Duodenal mucosa (tissue), 2 donors: Measurements from ENCODE around the gene MTCL1.
"Not testable (repeated sequence)": the region's sequence is repeated elsewhere in the genome, so short reads cannot be mapped to it uniquely, and the experiment has no call there.

ENCODE experiments used
- H3K27ac ChIP-seq: one replicate; pipeline ENCODE4 v1.7.0; 2013; ENCODE audit warnings: low read depth, low read length
- H3K27me3 ChIP-seq, 2 donors: one replicate each; pipeline ENCODE4 v1.7.0; 2013; ENCODE audit warnings: low read length in 2 of 2, control low read depth in 1 of 2; ENCODE audit not compliant: insufficient read depth in 2 of 2, control insufficient read depth in 1 of 2
- H3K36me3 ChIP-seq, 2 donors: one replicate each; pipeline ENCODE4 v1.7.0; 2013; ENCODE audit warnings: low read length in 2 of 2, control low read depth in 1 of 2; ENCODE audit not compliant: insufficient read depth in 2 of 2, control insufficient read depth in 1 of 2
- H3K4me1 ChIP-seq, 2 donors: one replicate each; pipeline ENCODE4 v1.7.0; 2013; ENCODE audit warnings: low read length in 2 of 2, control low read depth in 1 of 2; ENCODE audit not compliant: insufficient read depth in 2 of 2, control insufficient read depth in 1 of 2
- H3K4me3 ChIP-seq, 2 donors: one replicate each; pipeline ENCODE4 v1.7.0; 2013; ENCODE audit warnings: low read length in 2 of 2, low read depth in 1 of 2
- H3K9ac ChIP-seq, 2 donors: one replicate each; pipeline ENCODE4 v1.7.0; 2013; ENCODE audit warnings: low read length in 2 of 2, low read depth in 1 of 2
- H3K9me3 ChIP-seq, 2 donors: one replicate each; pipeline ENCODE4 v1.7.0; 2013; ENCODE audit warnings: low read length in 2 of 2, control low read depth in 1 of 2; ENCODE audit not compliant: control insufficient read depth in 1 of 2

MTCL1 gene

GRCh38 chr18:8754995-8755960, 49.9 kb downstream of the MTCL1 start:
- H3K9ac ChIP-seq = no peak overlapping the region
- H3K4me1 ChIP-seq = peaks cover 8 to 13% of the 10 kb centered on the region in 2 donors
- H3K27me3 ChIP-seq = no peaks in the 10 kb centered on the region
- no peak overlapping the region for H3K27ac ChIP-seq
- H3K4me3 ChIP-seq = no peak overlapping the region
- no peaks in the 10 kb centered on the region for H3K36me3 ChIP-seq
- H3K9me3 ChIP-seq = no peaks in the 10 kb centered on the region

GRCh38 chr18:8756571-8756970, 51.2 kb downstream of the MTCL1 start:
- Histone ChIP-seq H3K9me3 (no peaks in the 10 kb centered on the region), H3K27ac (no peak overlapping the region), H3K36me3 (no peaks in the 10 kb centered on the region)

GRCh38 chr18:8757396-8757997, 52.1 kb downstream of the MTCL1 start:
- Histone ChIP-seq H3K4me3 (no peak overlapping the region), H3K27ac (no peak overlapping the region), H3K9me3 (no peaks in the 10 kb centered on the region), H3K36me3 (no peaks in the 10 kb centered on the region), H3K4me1 (peaks cover 8 to 9% of the 10 kb centered on the region in 2 donors), H3K27me3 (no peaks in the 10 kb centered on the region), H3K9ac (no peak overlapping the region)

More at GRCh38 chr18:8756571-8756970, 51.2 kb downstream of the MTCL1 start:
- Histone ChIP-seq H3K4me1 (peaks cover 8 to 13% of the 10 kb centered on the region in 2 donors), H3K4me3 (no peak overlapping the region), H3K27me3 (no peaks in the 10 kb centered on the region), H3K9ac (no peak overlapping the region)

- no peaks in the 10 kb centered on the region for H3K9me3 ChIP-seq
- peaks cover 8 to 9% of the 10 kb centered on the region in 2 donors for H3K4me1 ChIP-seq
- no peak overlapping the region for H3K27ac ChIP-seq
- no peak overlapping the region for H3K9ac ChIP-seq
- H3K36me3 ChIP-seq = no peaks in the 10 kb centered on the region
- H3K27me3 ChIP-seq = no peaks in the 10 kb centered on the region
- no peak overlapping the region for H3K4me3 ChIP-seq
These were observed 53.1 kb downstream of the MTCL1 start for GRCh38 chr18:8758466-8758865.

- Histone ChIP-seq H3K27me3 (no peaks in the 10 kb centered on the region), H3K9me3 (no peaks in the 10 kb centered on the region), H3K27ac (no peak overlapping the region), H3K9ac (no peak overlapping the region), H3K4me3 (no peak overlapping the region), H3K4me1 (peaks cover 0 to 4% of the 10 kb centered on the region in 2 donors), H3K36me3 (no peaks in the 10 kb centered on the region)
These were observed 55.6 kb downstream of the MTCL1 start for GRCh38 chr18:8760984-8761383.

- not testable (repeated sequence) for H3K27me3 ChIP-seq, H3K9ac ChIP-seq, H3K27ac ChIP-seq, H3K4me3 ChIP-seq, H3K36me3 ChIP-seq, H3K4me1 ChIP-seq, H3K9me3 ChIP-seq
These were observed 56.2 kb downstream of the MTCL1 start for GRCh38 chr18:8761535-8761934.

GRCh38 chr18:8762968-8763367, 57.6 kb downstream of the MTCL1 start:
- H3K27ac ChIP-seq = no peak overlapping the region
- H3K27me3 ChIP-seq = no peaks in the 10 kb centered on the region
- H3K9me3 ChIP-seq = no peaks in the 10 kb centered on the region
- no peaks in the 10 kb centered on the region for H3K4me1 ChIP-seq
- no peaks in the 10 kb centered on the region for H3K36me3 ChIP-seq
- no peak overlapping the region for H3K4me3 ChIP-seq
- H3K9ac ChIP-seq = no peak overlapping the region

- H3K4me3 ChIP-seq = no peak overlapping the region
- no peaks in the 10 kb centered on the region for H3K27me3 ChIP-seq
- H3K4me1 ChIP-seq = no peaks in the 10 kb centered on the region
- no peak overlapping the region for H3K27ac ChIP-seq
- H3K36me3 ChIP-seq = no peaks in the 10 kb centered on the region
- H3K9me3 ChIP-seq = no peaks in the 10 kb centered on the region
- H3K9ac ChIP-seq = no peak overlapping the region
These were observed 58.3 kb downstream of the MTCL1 start for GRCh38 chr18:8763611-8764010.

GRCh38 chr18:8765783-8766463, 60.6 kb downstream of the MTCL1 start:
- Histone ChIP-seq H3K4me3 (no peak overlapping the region), H3K27me3 (no peaks in the 10 kb centered on the region), H3K9me3 (no peaks in the 10 kb centered on the region), H3K4me1 (no peaks in the 10 kb centered on the region), H3K9ac (no peak overlapping the region), H3K27ac (no peak overlapping the region), H3K36me3 (no peaks in the 10 kb centered on the region)
